NT2/D1 (cell line): ENCODE data around the gene SHMT1.
"Not testable (repeated sequence)": the region's sequence is repeated elsewhere in the genome, so short reads cannot be mapped to it uniquely, and the experiment has no call there.

ENCODE experiments used
- SUZ12 ChIP-seq: IDR thresholded peaks from 2 replicates; pipeline ENCODE4 v1.6.1; 2011; ENCODE audit not compliant: insufficient read length, insufficient read depth; ENCODE audit errors: extremely low read depth
- YY1 ChIP-seq: IDR thresholded peaks from 2 replicates; pipeline ENCODE4 v1.6.1; 2011; ENCODE audit not compliant: insufficient read length, insufficient read depth

DNA sequence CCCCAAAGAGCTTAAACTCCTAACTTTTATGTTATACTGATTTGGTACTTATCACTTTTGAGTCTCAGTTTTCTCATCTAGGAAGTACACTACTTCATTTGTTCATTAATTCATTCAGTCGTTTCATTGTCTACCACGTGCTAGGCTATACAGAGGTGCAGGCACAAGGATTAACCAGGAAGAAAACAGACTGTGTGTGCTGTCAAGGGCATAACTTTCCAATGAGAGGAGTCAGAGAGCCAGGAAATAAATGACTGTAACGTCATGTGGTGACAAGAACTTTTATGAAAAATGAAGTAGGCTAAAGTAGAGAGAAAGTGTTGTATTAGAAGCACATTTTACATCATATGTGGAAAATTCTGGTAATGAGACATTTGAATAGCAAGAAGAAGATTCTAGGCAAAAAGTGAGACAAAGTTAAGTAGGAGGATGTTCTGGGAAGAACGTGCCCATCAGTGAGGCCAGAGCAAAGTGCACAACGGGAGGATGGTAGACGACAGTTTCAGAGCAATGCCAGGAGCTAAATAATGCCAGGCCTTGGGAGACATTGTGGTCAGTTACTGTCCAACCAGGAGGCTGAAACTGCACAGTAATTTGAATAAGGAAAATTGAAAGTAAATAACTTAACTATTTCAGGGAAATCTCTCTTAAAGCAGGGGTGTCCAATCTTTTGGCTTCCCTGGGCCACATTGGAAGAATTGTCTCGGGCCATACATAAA lies 38.7 kb upstream of the SHMT1 start:
- not testable (repeated sequence) for TF ChIP-seq SUZ12, YY1
